Prostate gland (tissue), 1 donor: ENCODE data around the gene PTDSS2.

ENCODE experiments used
- POLR2A ChIP-seq: fragments of 450-650 bp; IDR thresholded peaks from one replicate; pipeline ENCODE4 v1.6.1; 2016; ENCODE audit warnings: antibody characterized with exemption, mild to moderate bottlenecking
- POLR2AphosphoS5 ChIP-seq: sonication (generic); formaldehyde crosslinking; IDR thresholded peaks from one replicate; pipeline ENCODE4 v1.6.1; 2017; ENCODE audit warnings: antibody characterized with exemption

DNA sequence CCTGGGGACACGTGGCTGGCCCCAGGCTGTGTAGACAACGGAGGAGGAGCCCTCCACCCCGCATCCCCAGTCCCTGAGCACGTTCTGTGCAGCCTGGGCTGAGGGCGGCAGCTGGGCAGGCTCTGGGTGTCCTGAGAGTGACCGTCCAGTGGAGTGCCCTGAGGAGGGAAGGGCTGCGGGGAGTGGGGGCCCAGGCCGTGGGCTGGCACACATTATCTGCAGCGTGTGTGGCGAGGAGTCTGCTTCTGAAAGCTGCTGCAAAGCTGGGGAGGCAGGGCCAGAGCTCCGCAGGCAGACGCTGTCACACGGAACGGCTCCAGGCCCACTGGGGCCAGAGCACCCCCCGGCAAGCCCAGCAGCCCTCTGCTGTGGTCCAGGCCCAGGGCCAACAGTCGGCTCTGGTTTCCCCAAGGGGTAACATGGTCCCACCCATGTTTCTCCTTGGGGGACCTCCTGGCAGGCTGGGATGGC, 7.4 kb upstream of the PTDSS2 start:
- TF ChIP-seq POLR2AphosphoS5, result no peak
- no peak for TF ChIP-seq POLR2A
